ENCODE measurements around the gene COL18A1. TPM values are rescaled to one million over a fixed set of nuclear protein-coding genes. Genes with fewer than 3 reads are reported as not detected.

COL18A1 gene
- polyA plus RNA-seq, 3 donors from 2014 or later, result 0.30 to 1.8 (median 0.46) TPM

GRCh38 chr21:45562965-45563364 is 158.0 kb downstream of the COL18A1 start:
- H3K4me1 Mint-ChIP-seq, result no peaks in the 10 kb centered on the region
- H3K9me3 Mint-ChIP-seq, result no peaks in the 10 kb centered on the region
- no peak overlapping the region for H3K4me3 Mint-ChIP-seq
- H3K36me3 Mint-ChIP-seq, result no peaks in the 10 kb centered on the region
- peaks cover 4 to 14% (median 9%) of the 10 kb centered on the region in 3 donors for H3K27me3 Mint-ChIP-seq (ENCODE audit: low read depth in 3 of 3)
- no peak overlapping the region for H3K27ac Mint-ChIP-seq
- DNase-seq, result no peak

Other genes with a start within 250 kb of the COL18A1 start
- gene POFUT2, start 117.3 kb upstream of the COL18A1 start, polyA plus RNA-seq, result 1 to 10 TPM; 1.1 to 5.2 (median 4.7) TPM
- 1 to 10 TPM in 2 of 3 donors, under 1 TPM in 1; 0.84 to 7.1 (median 1.7) TPM for gene SLC19A1, start 137.3 kb downstream of the COL18A1 start, polyA plus RNA-seq
- under 1 TPM in 2 of 3 donors, not detected in 1; 0.27 to 0.71 TPM for gene PCBP3, start 238.6 kb downstream of the COL18A1 start, polyA plus RNA-seq

Measured in immature natural killer cell (primary cell).